Hematopoietic multipotent progenitor cell treated with erythropoietin and hydrocortisone succinate and interleukin-3 and kit ligand, for 15 days (in vitro differentiated cells): Measurements from ENCODE around the gene LDAH.
A peak's percentile ranks its signal among the peaks of the same experiment; 100 is the strongest.
"Not testable (repeated sequence)": the region's sequence is repeated elsewhere in the genome, so short reads cannot be mapped to it uniquely, and the experiment has no call there.

Experiments used
- DNase-seq: peaks from one replicate; pipeline ENCODE4 v3.0.0-alpha.2; 2015; ENCODE audit warnings: low spot score

LDAH gene

DNA sequence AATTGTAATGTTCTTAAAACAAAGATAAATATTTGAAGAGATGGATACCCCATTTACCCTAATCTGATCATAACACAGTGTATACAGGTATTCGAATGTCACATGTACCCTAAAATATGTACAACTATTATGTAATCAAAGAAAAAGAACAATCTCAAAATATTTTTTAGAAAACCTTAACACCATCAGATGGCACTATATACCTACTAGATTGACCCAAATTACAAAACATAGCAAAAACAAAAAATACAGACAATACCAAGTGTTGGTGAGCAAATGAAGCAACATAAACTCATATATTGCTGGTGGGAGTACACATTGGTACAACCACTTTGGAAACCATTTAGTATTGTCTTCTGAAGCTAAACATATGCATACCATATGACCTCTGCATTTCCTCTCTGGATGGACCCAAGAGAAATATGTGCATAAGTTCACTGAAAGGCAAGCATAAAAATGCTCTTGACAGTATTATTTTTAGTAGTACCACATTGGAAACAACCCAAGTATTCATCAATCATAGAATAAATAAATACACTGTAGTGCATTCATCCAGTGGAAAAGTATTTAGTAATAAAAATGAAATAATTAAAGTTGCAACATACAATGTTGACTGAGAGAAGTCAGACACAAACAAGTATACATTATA lies 100.2 kb downstream of the LDAH start:
- no peak for DNase-seq

DNA sequence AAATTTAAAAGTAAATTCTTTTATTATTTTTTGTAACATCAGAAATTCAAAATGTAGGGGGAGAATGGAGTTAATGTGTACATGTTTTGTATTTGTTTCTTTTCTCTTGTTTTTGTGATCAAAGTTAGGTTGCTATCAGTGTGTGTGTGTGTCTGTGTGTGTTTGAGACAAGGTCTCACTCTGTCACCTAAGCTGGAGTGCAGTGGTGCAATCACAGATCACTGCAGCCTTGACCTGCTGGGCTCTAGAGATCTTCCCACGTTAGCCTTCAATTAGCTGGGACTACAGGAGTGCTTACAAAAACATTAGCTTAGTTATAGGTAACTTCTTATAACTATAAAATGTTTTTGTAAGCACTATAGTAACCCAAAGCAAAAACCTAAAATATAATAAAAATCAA lies 105.3 kb downstream of the LDAH start:
- DNase-seq = no peak

DNA sequence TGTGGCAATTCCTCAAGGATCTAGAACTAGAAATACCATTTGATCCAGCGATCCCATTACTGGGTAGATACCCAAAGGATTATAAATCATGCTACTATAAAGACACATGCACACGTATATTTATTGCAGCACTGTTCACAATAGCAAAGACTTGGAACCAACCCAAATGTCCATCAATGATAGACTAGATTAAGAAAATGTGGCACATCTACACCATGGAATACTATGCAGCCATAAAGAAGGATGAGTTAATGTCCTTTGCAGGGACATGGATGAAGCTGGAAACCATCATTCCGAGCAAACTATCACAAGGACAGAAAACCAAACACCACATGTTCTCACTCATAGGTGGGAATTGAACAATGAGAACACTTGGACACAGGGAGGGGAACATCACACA lies 106.7 kb downstream of the LDAH start:
- DNase-seq = not testable (repeated sequence)

DNA sequence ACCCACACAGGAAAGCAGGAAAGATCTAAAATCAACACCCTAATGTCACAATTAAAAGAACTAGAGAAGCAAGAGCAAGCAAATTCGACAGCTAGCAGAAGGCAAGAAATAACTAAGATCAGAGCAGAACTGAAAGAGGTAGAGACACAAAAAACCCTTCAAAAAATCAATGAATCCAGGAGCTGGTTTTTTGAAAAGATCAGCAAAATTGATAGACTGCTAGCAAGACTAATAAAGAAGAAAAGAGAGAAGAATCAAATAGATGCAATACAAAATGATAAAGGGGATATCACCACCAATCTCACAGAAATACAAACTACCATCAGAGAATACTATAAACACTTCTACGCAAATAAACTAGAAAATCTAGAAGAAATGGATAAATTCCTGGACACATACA lies 108.5 kb downstream of the LDAH start:
- not testable (repeated sequence) for DNase-seq

- not testable (repeated sequence) for DNase-seq
These were observed 109.3 kb downstream of the LDAH start for GRCh38 chr2:20713585-20713984.

GRCh38 chr2:20711641-20712040 lies 111.3 kb downstream of the LDAH start:
- DNase-seq = not testable (repeated sequence)

DNA sequence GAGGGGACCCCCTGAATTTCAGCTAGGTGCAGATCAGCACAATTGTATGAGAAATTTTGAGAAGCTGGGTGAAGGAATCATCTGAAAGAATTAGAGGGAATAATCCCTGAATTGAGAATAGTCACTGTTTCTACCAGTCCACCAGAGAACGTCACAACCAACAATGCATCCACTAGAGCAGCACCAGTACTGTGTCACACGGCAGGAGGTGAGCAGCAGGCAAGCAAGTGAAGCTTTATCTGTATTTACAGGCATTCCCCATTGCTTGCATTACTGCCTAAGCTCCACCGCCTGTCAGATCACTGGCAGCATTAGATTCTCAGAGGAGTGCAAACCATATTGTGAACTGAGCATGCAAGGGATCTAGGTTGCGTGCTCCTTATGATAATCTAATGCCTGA lies 115.3 kb downstream of the LDAH start:
- no peak for DNase-seq

- no peak for DNase-seq
These were observed 116.1 kb downstream of the LDAH start for GRCh38 chr2:20706786-20707185.

- DNase-seq = no peak
These were observed 116.7 kb downstream of the LDAH start for GRCh38 chr2:20706217-20706616.

DNA sequence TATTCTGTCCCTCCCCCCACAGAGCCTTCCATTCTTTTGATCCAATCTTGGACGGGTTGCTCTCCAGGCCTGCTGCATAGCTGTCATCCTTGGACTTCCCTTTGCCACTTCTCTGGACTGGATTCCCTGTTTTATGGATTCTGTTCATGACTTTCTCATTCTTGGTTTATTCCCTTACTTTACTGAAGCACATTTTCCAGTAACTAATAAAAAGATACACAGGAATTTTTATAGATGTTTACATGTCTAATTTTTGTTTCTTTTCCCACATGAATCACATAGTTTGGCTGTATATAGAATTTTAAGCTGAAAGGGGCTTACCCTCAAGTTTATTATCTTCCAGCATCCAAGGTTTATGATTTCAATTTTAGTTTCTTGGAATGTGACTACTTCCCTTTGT lies 118.0 kb downstream of the LDAH start:
- DNase-seq = no peak

GRCh38 chr2:20702563-20702962 lies 120.3 kb downstream of the LDAH start:
- DNase-seq = no peak

- no peak for DNase-seq
These were observed 123.8 kb downstream of the LDAH start for GRCh38 chr2:20698916-20699613.

DNA sequence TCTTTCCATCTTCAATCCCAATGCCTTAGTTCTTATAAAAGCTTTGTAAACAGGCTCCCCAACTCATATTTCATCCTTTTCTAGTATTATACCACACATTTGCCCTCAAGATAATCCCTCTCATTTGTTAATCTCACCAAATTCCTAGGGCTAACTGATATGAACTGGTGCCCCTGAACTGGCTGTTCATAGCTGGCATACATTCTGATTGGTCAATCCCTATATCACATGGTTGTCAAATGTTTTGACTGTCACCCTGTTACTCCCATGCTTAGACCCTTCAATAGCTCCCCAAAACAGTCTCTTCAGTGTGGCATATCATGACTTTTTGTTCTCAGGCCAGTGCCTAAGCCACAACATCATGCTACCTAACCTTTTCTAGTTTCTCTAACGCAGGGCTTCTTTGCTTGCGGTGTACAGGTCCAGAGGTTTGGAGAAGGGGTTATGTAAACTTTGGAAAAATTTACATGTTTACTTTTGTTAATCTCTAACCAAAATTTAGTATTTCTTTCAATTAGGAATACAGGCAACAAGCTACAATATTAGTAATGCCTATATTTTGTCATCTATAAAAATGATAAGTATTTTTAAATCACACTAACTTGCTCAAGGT lies 125.5 kb downstream of the LDAH start:
- DNase-seq = no peak

DNA sequence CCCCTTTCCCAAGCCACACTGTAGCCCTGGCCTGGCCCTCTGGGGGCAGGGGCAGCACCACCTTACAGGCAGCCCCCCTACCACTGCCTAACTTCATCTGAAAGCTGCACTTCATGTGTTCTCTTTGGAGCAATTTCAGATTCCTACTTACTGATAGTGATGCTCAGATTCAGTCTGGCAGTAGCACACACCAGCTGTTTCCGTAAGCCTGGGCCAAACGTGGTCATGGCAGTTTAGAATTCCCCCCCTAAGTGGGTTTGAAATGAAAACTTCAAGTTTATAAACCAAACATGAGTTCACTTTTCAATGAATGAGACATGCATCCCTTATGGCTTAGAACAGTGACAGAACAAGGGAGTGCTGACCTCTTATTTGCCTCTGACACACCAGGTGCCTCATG lies 126.5 kb downstream of the LDAH start:
- no peak for DNase-seq

DNA sequence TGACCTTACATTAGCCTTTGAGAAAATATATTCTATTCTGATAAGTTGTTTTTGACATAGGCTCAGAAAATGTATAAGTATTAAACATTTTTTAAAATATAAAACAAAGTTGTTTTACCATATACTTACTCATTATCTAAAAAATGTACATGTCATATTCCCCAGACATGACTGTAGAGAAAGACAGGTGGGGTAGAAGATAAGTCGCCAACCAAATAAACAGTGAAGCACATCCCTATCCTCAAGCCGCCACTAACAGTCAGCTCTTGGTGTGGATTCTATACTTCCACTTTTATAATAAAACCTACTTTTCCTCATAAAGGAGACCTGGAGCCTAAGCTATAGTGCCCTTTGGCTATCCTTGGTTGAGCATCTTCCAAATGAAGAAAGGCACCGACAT lies 129.6 kb downstream of the LDAH start:
- peak; percentile 33 for DNase-seq

DNA sequence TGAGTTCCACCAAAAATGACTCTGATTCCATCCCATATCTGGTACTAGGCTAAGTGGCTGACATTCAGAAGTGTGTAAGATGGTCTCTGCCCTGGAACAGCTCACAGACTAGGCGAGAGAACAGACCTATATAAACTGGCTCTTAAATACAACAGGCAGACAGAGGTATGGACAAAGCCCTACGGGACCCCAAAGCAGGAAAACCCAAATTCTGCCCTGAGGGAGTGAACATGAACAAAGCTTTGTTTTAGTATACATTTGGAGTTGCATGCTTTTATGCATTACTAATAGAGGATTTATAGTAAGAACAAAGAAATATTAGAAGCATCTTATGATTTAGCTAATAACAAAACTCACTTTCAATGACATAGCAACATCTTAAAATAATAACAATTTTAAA lies 130.8 kb downstream of the LDAH start:
- no peak for DNase-seq

- no peak for DNase-seq
These were observed 131.7 kb downstream of the LDAH start for GRCh38 chr2:20691076-20691734.

GRCh38 chr2:20689428-20690264 lies 133.3 kb downstream of the LDAH start:
- DNase-seq = no peak

DNA sequence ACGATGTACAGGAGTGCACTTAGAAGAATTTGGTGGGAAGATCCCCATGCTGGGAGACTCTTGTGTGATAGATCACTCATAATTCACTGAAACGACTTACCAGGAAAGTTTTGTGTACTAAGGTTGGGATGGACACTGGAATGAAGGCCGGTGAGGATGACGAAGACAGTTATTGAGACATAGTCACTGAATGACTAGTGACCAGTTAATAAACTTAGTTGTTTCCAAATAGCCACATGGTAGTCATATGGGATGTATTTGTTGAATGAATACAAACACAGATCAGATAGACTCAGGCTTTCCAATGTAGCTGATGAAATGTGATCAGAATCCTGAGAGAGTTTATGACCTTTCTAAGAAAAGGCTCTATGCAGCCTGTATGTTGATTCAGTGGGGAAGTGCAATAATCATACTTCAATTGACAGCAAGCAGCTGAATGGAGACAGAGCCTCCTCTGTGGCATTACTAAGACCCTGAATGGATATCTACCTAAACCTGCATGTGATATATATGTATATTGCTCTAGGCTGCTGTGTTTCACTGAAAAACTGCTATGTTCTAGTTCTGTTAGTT lies 135.6 kb downstream of the LDAH start:
- no peak for DNase-seq

DNA sequence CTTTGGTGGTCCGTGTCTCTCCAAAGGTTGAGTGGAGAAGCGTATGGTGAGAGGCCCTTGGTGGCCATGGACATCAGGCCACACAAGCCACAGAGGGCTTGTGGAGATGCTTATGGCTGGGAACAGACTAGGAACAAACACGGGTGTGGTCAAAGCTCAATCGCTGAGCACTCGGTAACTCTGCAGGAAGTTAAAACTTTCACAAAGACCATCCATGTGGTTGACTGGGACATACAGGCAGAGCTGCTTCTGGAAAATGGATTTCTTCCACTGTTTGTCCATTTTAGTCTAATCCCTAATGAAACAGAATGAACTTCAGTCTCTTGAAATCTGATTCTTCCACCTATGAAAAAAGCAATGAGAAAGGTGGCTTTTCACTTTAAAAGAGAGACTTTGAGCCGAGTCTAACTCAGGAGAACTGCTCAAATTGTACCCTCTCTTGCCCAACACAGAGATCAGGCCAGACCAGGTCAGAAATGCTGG lies 138.3 kb downstream of the LDAH start:
- DNase-seq = no peak

- no peak for DNase-seq
These were observed 140.6 kb downstream of the LDAH start for GRCh38 chr2:20682167-20682920.
